Measurements from ENCODE around the gene MCUR1.

GRCh38 chr6:13848522-13849150 is 34.3 kb upstream of the MCUR1 start:
- TF ChIP-seq SUZ12 (IDR thresholded peaks at IDR 0.05) (no peak), FOXM1 (IDR thresholded peaks at IDR 0.05; ENCODE audit: borderline replicate concordance) (no peak)
